Endothelial cell of umbilical vein (primary cell): Measurements from ENCODE around the gene AGFG1.

ENCODE experiments used
- CTCF ChIP-seq, 2 donors: IDR thresholded peaks; 1 replicate in 1 of 2; 2 replicates in 1 of 2; pipeline ENCODE4 v1.5.1; 2011; ENCODE audit warnings: low read length in 2 of 2, mild to moderate bottlenecking in 2 of 2, moderate library complexity in 2 of 2, control low read depth in 1 of 2, inconsistent platforms in 1 of 2, low read depth in 1 of 2; ENCODE audit not compliant: insufficient read depth in 1 of 2; ENCODE audit errors: extremely low read depth in 1 of 2
- EZH2 ChIP-seq: IDR thresholded peaks from 2 replicates; pipeline ENCODE4 v1.6.1; 2012; ENCODE audit warnings: borderline replicate concordance, low read depth, mild to moderate bottlenecking, moderate library complexity, low read length, inconsistent platforms; ENCODE audit not compliant: severe bottlenecking
- GATA2 ChIP-seq: IDR thresholded peaks from 2 replicates; pipeline ENCODE4 v1.7.0; 2011; ENCODE audit warnings: low read depth, mild to moderate bottlenecking, moderate library complexity, mixed read lengths, low read length; ENCODE audit not compliant: insufficient read length, insufficient read depth
- JUN ChIP-seq: IDR thresholded peaks from 2 replicates; pipeline ENCODE4 v1.6.1; 2011; ENCODE audit warnings: borderline replicate concordance, low read depth; ENCODE audit not compliant: insufficient read length, insufficient read depth
- MAX ChIP-seq: IDR thresholded peaks from 2 replicates; pipeline ENCODE4 v1.6.1; 2011; ENCODE audit not compliant: insufficient read depth, insufficient read length
- POLR2A ChIP-seq: IDR thresholded peaks from 2 replicates; pipeline ENCODE4 v1.6.1; 2012; ENCODE audit warnings: low read depth, mild to moderate bottlenecking, control low read depth, low read length
- POLR2AphosphoS5 ChIP-seq: IDR thresholded peaks from 2 replicates; pipeline ENCODE4 v1.6.1; 2012; ENCODE audit warnings: low read depth, mild to moderate bottlenecking, control low read depth, low read length, moderate library complexity; ENCODE audit not compliant: insufficient read depth

GRCh38 chr2:227460070-227460485 is 11.9 kb upstream of the AGFG1 start:
- TF ChIP-seq CTCF (IDR thresholded peaks at IDR 0.05; ENCODE audit: extremely low read depth in 1 of 2, insufficient read depth in 1 of 2, low read depth in 1 of 2, low read length in 2 of 2) (no peak), POLR2AphosphoS5 (no peak), GATA2 (no peak), POLR2A (no peak), MAX (no peak), EZH2 (no peak), JUN (no peak)
